Right kidney (tissue), 1 donor: ENCODE results near the gene LDLR.
"Not testable (repeated sequence)": the region's sequence is repeated elsewhere in the genome, so short reads cannot be mapped to it uniquely, and the experiment has no call there.

Experiments used
- DNase-seq: peaks from one replicate; pipeline ENCODE4 v3.0.0-alpha.2; 2016

Gene LDLR

DNA sequence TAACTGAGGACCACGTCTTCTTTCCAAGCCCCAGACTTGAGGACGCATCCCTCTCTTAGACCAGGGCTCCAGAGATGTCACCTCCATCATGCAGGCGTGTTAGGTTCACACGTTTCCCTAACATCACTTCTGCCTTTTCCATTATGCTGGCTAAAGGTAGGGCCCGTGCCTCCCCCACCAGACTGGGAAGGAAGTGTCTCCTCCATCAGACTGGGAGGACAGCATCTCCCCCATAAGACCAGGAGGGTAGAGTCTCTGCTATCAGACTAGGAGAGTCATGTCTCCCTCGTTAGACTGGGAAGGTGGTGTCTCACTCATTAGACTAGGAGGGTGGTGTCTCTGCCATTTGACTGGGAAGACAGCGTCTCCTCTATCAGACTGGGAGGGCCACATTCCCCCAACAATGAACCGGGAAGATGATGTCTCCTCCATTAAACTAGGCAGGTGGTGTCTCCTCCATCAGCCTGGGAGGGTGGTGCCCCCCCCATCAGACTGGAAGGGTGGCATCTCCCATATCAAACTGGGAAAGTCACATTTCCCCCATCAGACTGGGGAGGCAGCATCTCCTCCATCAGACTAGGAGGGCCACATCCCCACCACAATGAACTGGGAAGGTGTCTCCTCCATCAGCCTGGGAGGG lies 84.4 kb downstream of the LDLR start:
- DNase-seq: no peak

GRCh38 chr19:11174336-11174735 lies 85.1 kb downstream of the LDLR start:
- DNase-seq: no peak

GRCh38 chr19:11175920-11176319 lies 86.7 kb downstream of the LDLR start:
- DNase-seq: no peak

DNA sequence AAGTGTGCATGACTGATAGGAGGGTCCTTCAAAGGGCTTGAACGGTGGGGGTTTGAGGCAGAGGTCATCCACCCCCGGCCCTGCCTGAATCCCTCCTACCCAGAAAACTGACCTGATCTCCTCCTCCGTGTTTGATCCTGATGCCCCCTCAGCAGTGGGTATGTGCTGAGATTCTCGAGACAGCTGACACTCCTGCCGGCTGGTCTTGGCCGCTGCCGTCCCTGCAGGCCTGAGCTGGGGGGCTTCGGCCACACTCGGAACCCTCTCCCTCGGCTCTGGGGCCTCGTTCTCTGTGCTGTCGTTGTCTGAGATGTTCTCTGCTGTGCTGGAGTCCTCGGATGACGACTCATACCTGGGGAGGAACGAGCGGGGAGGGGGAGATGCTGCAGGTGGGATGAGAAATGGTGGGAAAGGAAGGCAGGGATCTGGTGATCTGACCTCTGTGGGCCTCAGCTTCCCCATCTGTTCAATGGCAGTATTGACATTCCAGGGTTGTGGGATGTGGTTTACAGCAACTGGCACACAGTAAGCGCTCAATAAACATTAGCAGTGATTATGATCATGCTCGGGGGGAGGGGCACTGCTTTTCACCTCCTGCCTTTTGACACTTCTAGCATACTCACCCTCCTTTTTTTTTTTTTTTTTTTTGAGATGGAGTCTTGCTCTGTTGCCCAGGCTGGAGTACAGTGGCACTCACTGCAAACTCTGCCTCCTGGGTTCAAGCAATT lies 87.4 kb downstream of the LDLR start:
- no peak for DNase-seq

- DNase-seq: no peak
Observed at GRCh38 chr19:11177592-11177991, 88.3 kb downstream of the LDLR start.

GRCh38 chr19:11179145-11179465 lies 89.8 kb downstream of the LDLR start:
- DNase-seq: not testable (repeated sequence)

- DNase-seq: no peak
Observed at GRCh38 chr19:11179716-11180297, 90.5 kb downstream of the LDLR start.

- no peak for DNase-seq
Observed at GRCh38 chr19:11180346-11180745, 91.1 kb downstream of the LDLR start.

- DNase-seq: not testable (repeated sequence)
Observed at GRCh38 chr19:11180975-11181374, 91.7 kb downstream of the LDLR start.

- no peak for DNase-seq
Observed at GRCh38 chr19:11181488-11181887, 92.2 kb downstream of the LDLR start.
